GM21786 (cell line): ENCODE measurements around the gene DNAJC11.

Source experiments
- ATAC-seq: cut with Tn5 transposase; IDR thresholded peaks from one replicate; pipeline ENCODE4 v1.9.1; 2021; ENCODE audit not compliant: unreplicated experiment

Gene DNAJC11

DNA sequence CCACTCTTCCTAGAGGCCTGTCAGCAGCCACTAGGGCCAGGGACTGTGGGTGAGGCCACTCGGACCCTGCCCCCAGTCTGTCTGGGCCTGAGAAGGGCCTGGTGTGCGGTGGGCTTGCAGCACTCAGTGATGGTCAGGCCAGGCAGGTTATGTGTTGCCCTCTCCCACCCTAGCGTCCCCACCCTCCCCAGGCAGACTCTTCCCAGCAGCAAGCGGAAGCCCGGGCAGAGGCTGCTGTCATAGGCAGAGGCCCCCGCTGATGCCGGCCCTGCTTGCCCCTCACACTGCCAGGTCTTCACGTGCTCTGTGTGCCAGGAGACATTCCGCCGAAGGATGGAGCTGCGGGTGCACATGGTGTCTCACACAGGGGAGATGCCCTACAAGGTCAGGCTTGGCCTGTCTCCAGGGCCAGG lies 115.2 kb downstream of the DNAJC11 start:
- ATAC-seq = no peak

DNA sequence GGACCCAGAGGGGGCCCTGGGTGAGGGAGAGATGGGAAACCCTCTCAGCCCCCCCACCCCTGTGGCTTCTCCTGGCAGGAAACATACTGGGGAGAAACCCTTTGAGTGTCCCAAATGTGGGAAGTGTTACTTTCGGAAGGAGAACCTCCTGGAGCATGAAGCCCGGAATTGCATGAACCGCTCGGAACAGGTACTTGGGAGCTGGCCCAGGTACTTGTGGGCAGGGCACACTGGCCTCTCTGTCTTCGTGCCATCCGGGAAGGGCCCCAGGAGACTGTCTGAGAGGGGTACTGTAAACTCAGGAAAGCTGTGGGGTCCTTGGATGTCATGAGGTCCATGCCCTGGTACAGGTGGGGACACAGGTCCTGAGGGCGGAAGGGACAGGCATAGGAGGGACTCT lies 115.8 kb downstream of the DNAJC11 start:
- ATAC-seq = no peak

DNA sequence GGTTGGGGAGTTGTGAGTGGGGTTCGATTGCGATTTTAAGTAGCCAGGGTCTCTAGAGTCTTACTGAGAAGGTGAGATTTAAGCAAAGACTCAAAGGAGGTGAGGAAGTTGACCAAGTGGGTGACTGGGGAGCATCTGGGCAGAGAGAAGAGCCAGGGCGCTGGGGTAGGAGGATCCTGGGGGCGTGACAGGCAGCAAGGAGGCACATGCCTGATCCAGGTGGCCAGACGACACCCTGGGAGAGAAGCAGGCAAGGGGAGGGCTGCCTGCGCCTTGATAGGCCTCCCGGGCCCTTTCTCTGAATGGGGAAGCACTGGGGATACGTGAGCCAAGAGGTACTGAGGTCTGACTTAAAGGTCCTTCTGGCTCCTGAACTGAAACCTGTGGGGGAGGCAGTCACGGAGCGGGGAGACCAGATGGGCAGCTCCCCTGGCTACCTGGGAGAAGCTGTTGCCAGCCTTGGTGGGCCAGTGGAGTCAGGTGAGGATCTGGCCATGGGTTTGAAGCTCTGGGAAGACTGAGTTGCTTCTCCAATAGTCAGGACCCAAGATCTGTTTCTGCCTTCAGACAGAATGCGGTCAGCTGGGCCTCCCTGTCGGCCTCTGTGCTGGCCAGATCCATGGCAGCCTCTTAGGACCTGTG lies 116.4 kb downstream of the DNAJC11 start:
- ATAC-seq = no peak
